H9 (cell line): ENCODE measurements around the gene BIVM. TPM values are rescaled to one million over a fixed set of nuclear protein-coding genes. Genes with fewer than 3 reads are reported as not detected.

Source experiments
- DNase-seq: peaks from one replicate; pipeline ENCODE4 v3.0.0-alpha.2; 2017
- H2AFZ ChIP-seq: one replicate; pipeline ENCODE4 v1.6.1; 2013; ENCODE audit warnings: mild to moderate bottlenecking, low read length, control low read depth, moderate library complexity
- H2AK5ac ChIP-seq: 2 replicates; pipeline ENCODE4 v1.6.1; 2013; ENCODE audit warnings: low read length, control low read depth, mixed read lengths; ENCODE audit not compliant: insufficient read length
- H2BK120ac ChIP-seq: one replicate; pipeline ENCODE4 v1.6.1; 2013; ENCODE audit warnings: low read depth, mild to moderate bottlenecking, low read length, control low read depth, inconsistent platforms; ENCODE audit not compliant: poor library complexity, severe bottlenecking
- H2BK12ac ChIP-seq: 2 replicates; pipeline ENCODE4 v1.6.1; 2013; ENCODE audit warnings: low read length, control low read depth, mixed read lengths, low read depth; ENCODE audit not compliant: insufficient read length
- H2BK15ac ChIP-seq: 2 replicates; pipeline ENCODE4 v1.6.1; 2013; ENCODE audit warnings: low read depth, low read length, control low read depth
- H2BK20ac ChIP-seq: one replicate; pipeline ENCODE4 v1.6.1; 2013; ENCODE audit warnings: low read depth, mild to moderate bottlenecking, low read length, control low read depth, inconsistent platforms; ENCODE audit not compliant: poor library complexity, severe bottlenecking
- H2BK5ac ChIP-seq: 2 replicates; pipeline ENCODE4 v1.6.1; 2013; ENCODE audit warnings: low read length, control low read depth, mixed read lengths; ENCODE audit not compliant: insufficient read length
- H3K14ac ChIP-seq: 2 replicates; pipeline ENCODE4 v1.6.1; 2013; ENCODE audit warnings: low read length, control low read depth; ENCODE audit not compliant: insufficient read depth
- H3K18ac ChIP-seq: 2 replicates; pipeline ENCODE4 v1.6.1; 2013; ENCODE audit warnings: low read depth, mild to moderate bottlenecking, mixed read lengths, low read length, control low read depth; ENCODE audit not compliant: insufficient read length
- H3K23ac ChIP-seq: 2 replicates; pipeline ENCODE4 v1.6.1; 2013; ENCODE audit warnings: low read length, control low read depth, mixed read lengths, low read depth; ENCODE audit not compliant: insufficient read length
- H3K23me2 ChIP-seq: 2 replicates; pipeline ENCODE4 v1.6.1; 2013; ENCODE audit warnings: low read depth, mild to moderate bottlenecking, mixed read lengths, low read length, control low read depth; ENCODE audit not compliant: insufficient read length, poor library complexity, severe bottlenecking
- H3K27ac ChIP-seq: 2 replicates; pipeline ENCODE4 v1.5.1; 2013; ENCODE audit warnings: low read length, control low read depth, mixed read lengths, low read depth; ENCODE audit not compliant: insufficient read length
- H3K27me3 ChIP-seq: 2 replicates; pipeline ENCODE4 v1.6.1; 2013; ENCODE audit warnings: low read length, control low read depth, inconsistent platforms; ENCODE audit not compliant: insufficient read depth
- H3K4ac ChIP-seq: 2 replicates; pipeline ENCODE4 v1.6.1; 2013; ENCODE audit warnings: low read depth, mild to moderate bottlenecking, control low read depth, inconsistent platforms, low read length, moderate library complexity
- H3K4me1 ChIP-seq: 2 replicates; pipeline ENCODE4 v1.6.1; 2013; ENCODE audit warnings: low read length, control low read depth, inconsistent platforms; ENCODE audit not compliant: insufficient read depth
- H3K4me2 ChIP-seq: 2 replicates; pipeline ENCODE4 v1.6.1; 2013; ENCODE audit warnings: low read length, control low read depth, mixed read lengths; ENCODE audit not compliant: insufficient read length, insufficient read depth
- H3K56ac ChIP-seq: 2 replicates; pipeline ENCODE4 v1.6.1; 2013; ENCODE audit warnings: low read depth, mild to moderate bottlenecking, mixed read lengths, low read length, control low read depth; ENCODE audit not compliant: insufficient read length
- H3K79me1 ChIP-seq: 2 replicates; pipeline ENCODE4 v1.6.1; 2013; ENCODE audit warnings: low read depth, mild to moderate bottlenecking, moderate library complexity, low read length, control low read depth, inconsistent platforms; ENCODE audit not compliant: insufficient read depth, poor library complexity, severe bottlenecking
- H3K79me2 ChIP-seq: 2 replicates; pipeline ENCODE4 v1.6.1; 2013; ENCODE audit warnings: low read length, control low read depth, inconsistent platforms; ENCODE audit not compliant: insufficient read depth
- H3K9ac ChIP-seq: 2 replicates; pipeline ENCODE4 v1.6.1; 2013; ENCODE audit warnings: low read length, control low read depth, mixed read lengths; ENCODE audit not compliant: insufficient read length; ENCODE audit errors: extremely low read depth
- H3K9me3 ChIP-seq: one replicate; pipeline ENCODE4 v1.6.1; 2013; ENCODE audit warnings: low read depth, low read length, inconsistent platforms; ENCODE audit not compliant: control insufficient read depth
- H3T11ph ChIP-seq: one replicate; pipeline ENCODE4 v1.6.1; 2013; ENCODE audit warnings: mild to moderate bottlenecking, low read length, control low read depth, inconsistent platforms
- H4K20me1 ChIP-seq: one replicate; pipeline ENCODE4 v1.6.1; 2013; ENCODE audit not compliant: control insufficient read depth, insufficient read length, insufficient read depth
- H4K5ac ChIP-seq: 2 replicates; pipeline ENCODE4 v1.6.1; 2013; ENCODE audit warnings: low read depth, mild to moderate bottlenecking, mixed read lengths, low read length, control low read depth; ENCODE audit not compliant: insufficient read length
- H4K8ac ChIP-seq: replicated peaks from 2 replicates; pipeline ENCODE4 v1.6.1; 2013; ENCODE audit warnings: low read length, control low read depth, mixed read lengths, low read depth; ENCODE audit not compliant: insufficient read length
- H4K91ac ChIP-seq: 2 replicates; pipeline ENCODE4 v1.6.1; 2013; ENCODE audit warnings: low read depth, mild to moderate bottlenecking, moderate library complexity, mixed read lengths, low read length, control low read depth; ENCODE audit not compliant: insufficient read length
- H3K27ac Mint-ChIP-seq, 3 experiments: 2 replicates in 2 of 3; 3 replicates in 1 of 3; pipeline ENCODE4 v1.8.0; 2020 to 2021; ENCODE audit warnings: mixed read lengths in 3 of 3, mild to moderate bottlenecking in 1 of 3, moderate library complexity in 1 of 3
- H3K27me3 Mint-ChIP-seq: 2 replicates; pipeline ENCODE4 v1.8.0; 2021; ENCODE audit warnings: low read depth, mild to moderate bottlenecking, moderate library complexity, mixed read lengths
- H3K36me3 Mint-ChIP-seq, 3 experiments: 2 replicates in 2 of 3; 3 replicates in 1 of 3; pipeline ENCODE4 v1.8.0; 2020 to 2021; ENCODE audit warnings: low read depth in 3 of 3, mixed read lengths in 3 of 3; ENCODE audit not compliant: insufficient read depth in 1 of 3
- H3K4me1 Mint-ChIP-seq, 2 experiments: 2 replicates each; pipeline ENCODE4 v1.8.0; 2020; ENCODE audit warnings: mixed read lengths in 2 of 2
- H3K4me3 Mint-ChIP-seq, 2 experiments: 2 replicates in 1 of 2; 3 replicates in 1 of 2; pipeline ENCODE4 v1.8.0; 2020 to 2021; ENCODE audit warnings: mild to moderate bottlenecking in 2 of 2, mixed read lengths in 2 of 2, moderate library complexity in 1 of 2
- H3K9me3 Mint-ChIP-seq, 2 experiments: 2 replicates in 1 of 2; 3 replicates in 1 of 2; pipeline ENCODE4 v1.8.0; 2020; ENCODE audit warnings: mild to moderate bottlenecking in 2 of 2, mixed read lengths in 2 of 2, moderate library complexity in 1 of 2
- CTCF ChIP-seq: fragments of 200-600 bp; sonication (generic); conservative IDR thresholded peaks from 3 replicates; pipeline ENCODE4 v1.8.0; 2021; ENCODE audit warnings: antibody characterized with exemption, mild to moderate bottlenecking
- WGBS: extraction: QIAGEN DNeasy Blood & Tissue Kit; methylation state at CpG from one replicate; pipeline ENCODE4 v1.1.7; 2013; ENCODE audit warnings: missing lambda C conversion rate, low lambda C conversion rate, mixed read lengths; ENCODE audit not compliant: insufficient read length; ENCODE audit errors: extremely low coverage; 5-methylcytosine and 5-hydroxymethylcytosine counted together
- total RNA-seq: library from RNA; stranded (reverse); gene quantifications from 2 replicates; pipeline ENCODE4 v1.2.1, GENCODE V29; 2021

The BIVM gene
- total RNA-seq, 1 experiment from 2014 or later, result 9.0 TPM

- peaks cover 0 to 7% (median 6%) of the 10 kb centered on the region in 3 experiments; a peak in 3 of 7 replicates for H3K36me3 Mint-ChIP-seq
- H3K18ac ChIP-seq, result no peak overlapping the region
- H2BK15ac ChIP-seq, result no peak overlapping the region
These were observed 35.2 kb upstream of the BIVM start for GRCh38 chr13:102763741-102764140.

More at GRCh38 chr13:102763741-102764140, 35.2 kb upstream of the BIVM start:
- no peak overlapping the region for H2BK20ac ChIP-seq
- no peak overlapping the region for H3K23ac ChIP-seq
- no peak overlapping the region for H3K14ac ChIP-seq
- H2BK5ac ChIP-seq, result no peak overlapping the region
- no CpG with 5 or more reads among the region's 1 CpG for WGBS
- no peaks in the 10 kb centered on the region for H4K20me1 ChIP-seq
- no peaks in the 10 kb centered on the region for H3K23me2 ChIP-seq
- no peak overlapping the region for H3K4ac ChIP-seq
- no peaks in the 10 kb centered on the region for H3K27me3 ChIP-seq
- H3K9ac ChIP-seq, result no peak overlapping the region
- H3K79me1 ChIP-seq, result no peaks in the 10 kb centered on the region
- no peak overlapping the region for H2BK120ac ChIP-seq
- no peaks in the 10 kb centered on the region for H3K9me3 Mint-ChIP-seq
- H2BK12ac ChIP-seq, result no peak overlapping the region
- no peak for TF ChIP-seq CTCF
- H3K4me2 ChIP-seq, result no peak overlapping the region
- no peak overlapping the region for H2AK5ac ChIP-seq
- H3K9me3 ChIP-seq, result no peaks in the 10 kb centered on the region
- H3K4me3 Mint-ChIP-seq, result no peak overlapping the region
- no peak overlapping the region for H3K27ac ChIP-seq
- no peak overlapping the region for H4K8ac ChIP-seq
- no peak overlapping the region for H3K27ac Mint-ChIP-seq
- no peaks in the 10 kb centered on the region for H3K27me3 Mint-ChIP-seq
- no peaks in the 10 kb centered on the region for H3K79me2 ChIP-seq
- H3T11ph ChIP-seq, result no peak overlapping the region
- no peak overlapping the region for H3K56ac ChIP-seq
- no peak overlapping the region for H4K91ac ChIP-seq
- H3K4me1 Mint-ChIP-seq, result peaks cover 6% of the 10 kb centered on the region in 2 experiments
- no peak for DNase-seq
- no peak overlapping the region for H2AFZ ChIP-seq
- no peak overlapping the region for H4K5ac ChIP-seq
- no peaks in the 10 kb centered on the region for H3K4me1 ChIP-seq
